B cell (primary cell): Measurements from ENCODE around the gene GINS2. TPM values are rescaled to one million over a fixed set of nuclear protein-coding genes. Genes with fewer than 3 reads are reported as not detected.
A peak's percentile ranks its signal among the peaks of the same experiment; 100 is the strongest.

Source experiments
- ATAC-seq: fragments of 200-7000 bp; cut with Tn5 transposase; one replicate; pipeline ENCODE4 v1.10.0; 2021; ENCODE audit warnings: low read depth, mild to moderate bottlenecking, moderate number of reproducible peaks, moderate library complexity
- CTCF ChIA-PET: fragments of 350-600 bp; sonication (Branson Sonifier 250); formaldehyde crosslinking; loops from one replicate; lab custom pipeline; 2021; ENCODE audit warnings: antibody characterized with exemption, inconsistent platforms; lab: Charles Lee
- POLR2A ChIA-PET: fragments of 350-600 bp; sonication (Branson Sonifier 250); formaldehyde crosslinking; loops from one replicate; lab custom pipeline; 2021; ENCODE audit warnings: antibody characterized with exemption; lab: Charles Lee
- DNase-seq: peaks from one replicate; pipeline ENCODE4 v3.0.0; 2013
- H2AFZ ChIP-seq: 2 replicates; pipeline ENCODE4 v1.6.1; 2012; ENCODE audit warnings: mild to moderate bottlenecking, low read depth, low read length; ENCODE audit not compliant: insufficient read depth, poor library complexity, severe bottlenecking
- H3K27ac ChIP-seq, 2 donors: 1 replicate in 1 of 2; 2 replicates in 1 of 2; pipeline ENCODE4 v1.5.1; 2012 to 2013; ENCODE audit warnings: low read length in 2 of 2, mild to moderate bottlenecking in 2 of 2, moderate library complexity in 1 of 2
- H3K27me3 ChIP-seq, 4 experiments: fragments of 200-600 bp in 1 of 4; sonication (generic) in 1 of 4; replicated peaks in 1 of 4; 1 replicate in 2 of 4; 2 replicates in 2 of 4; pipeline versions ENCODE4 v1.6.1 to v1.7.0; 2013 to 2016; ENCODE audit warnings: low read length in 3 of 4, mild to moderate bottlenecking in 2 of 4, mixed read lengths in 1 of 4, moderate library complexity in 1 of 4; ENCODE audit not compliant: insufficient read depth in 4 of 4, control insufficient read depth in 3 of 4; ENCODE audit errors: control extremely low read depth in 1 of 4
- H3K36me3 ChIP-seq, 2 experiments: replicated peaks in 1 of 2; 1 replicate in 1 of 2; 2 replicates in 1 of 2; pipeline versions ENCODE4 v1.6.1 to v1.7.1; 2013; ENCODE audit warnings: low read length in 1 of 2; ENCODE audit not compliant: insufficient read depth in 2 of 2, control insufficient read depth in 1 of 2; ENCODE audit errors: control extremely low read depth in 1 of 2, extremely low read depth in 1 of 2
- H3K4me1 ChIP-seq, 2 donors: fragments of 200-600 bp in 1 of 2; sonication (generic) in 1 of 2; 1 replicate in 1 of 2; 2 replicates in 1 of 2; pipeline versions ENCODE4 v1.5.1 to v1.6.1; 2013 to 2017; ENCODE audit warnings: low read length in 2 of 2; ENCODE audit not compliant: control insufficient read depth in 2 of 2, insufficient read depth in 2 of 2
- H3K4me2 ChIP-seq: replicated peaks from 2 replicates; pipeline ENCODE3; 2012; ENCODE audit warnings: mild to moderate bottlenecking, low read depth, low read length; ENCODE audit not compliant: poor library complexity, severe bottlenecking
- H3K4me3 ChIP-seq, 5 experiments: fragments of 200-600 bp in 1 of 5; sonication (generic) in 1 of 5; 1 replicate in 3 of 5; 2 replicates in 2 of 5; pipeline versions ENCODE4 v1.5.1 to v1.7.0; 2011 to 2016; ENCODE audit warnings: low read length in 4 of 5, mild to moderate bottlenecking in 4 of 5, low read depth in 2 of 5, control low read depth in 1 of 5, moderate library complexity in 1 of 5; ENCODE audit not compliant: insufficient read depth in 1 of 5; ENCODE audit errors: control extremely low read depth in 1 of 5, extremely low read depth in 1 of 5
- H3K79me2 ChIP-seq: fragments of 200-600 bp; sonication (generic); one replicate; pipeline ENCODE4 v1.6.0; 2016; ENCODE audit warnings: low read length; ENCODE audit not compliant: control insufficient read depth, insufficient read depth
- H3K9ac ChIP-seq: fragments of 200-600 bp; sonication (generic); 2 replicates; pipeline ENCODE4 v1.6.1; 2017; ENCODE audit warnings: mild to moderate bottlenecking, low read length, moderate library complexity
- H3K9me3 ChIP-seq, 3 donors: one replicate each; pipeline versions ENCODE4 v1.6.1 to v1.7.1; 2013; ENCODE audit warnings: low read length in 2 of 3; ENCODE audit not compliant: control insufficient read depth in 2 of 3, insufficient read depth in 1 of 3; ENCODE audit errors: control extremely low read depth in 1 of 3
- H4K20me1 ChIP-seq: 2 replicates; pipeline ENCODE4 v1.6.0; 2012; ENCODE audit warnings: mild to moderate bottlenecking, low read length; ENCODE audit not compliant: insufficient read depth, control insufficient read depth, poor library complexity, severe bottlenecking
- H3K27ac Mint-ChIP-seq: one replicate; pipeline ENCODE4 v1.8.0; 2021; ENCODE audit warnings: mixed read lengths
- H3K27me3 Mint-ChIP-seq: one replicate; pipeline ENCODE4 v1.8.0; 2021; ENCODE audit warnings: mixed read lengths
- H3K4me1 Mint-ChIP-seq: one replicate; pipeline ENCODE4 v1.8.0; 2021; ENCODE audit warnings: mixed read lengths
- H3K4me3 Mint-ChIP-seq: one replicate; pipeline ENCODE4 v1.8.0; 2021; ENCODE audit warnings: mixed read lengths
- H3K9me3 Mint-ChIP-seq: one replicate; pipeline ENCODE4 v1.8.0; 2022; ENCODE audit warnings: mixed read lengths; ENCODE audit not compliant: insufficient read depth
- CTCF ChIP-seq: fragments of 200-600 bp; IDR thresholded peaks from one replicate; pipeline ENCODE4 v1.8.0; 2022; ENCODE audit warnings: antibody characterized with exemption, mild to moderate bottlenecking
- EZH2 ChIP-seq: IDR thresholded peaks from 2 replicates; pipeline ENCODE4 v1.6.1; 2012; ENCODE audit warnings: borderline replicate concordance, low read depth, mild to moderate bottlenecking, moderate library complexity, low read length; ENCODE audit not compliant: insufficient read depth, poor library complexity, severe bottlenecking
- WGBS: methylation state at CpG from one replicate; pipeline ENCODE4 v1.1.5; 2013; ENCODE audit warnings: missing lambda C conversion rate; ENCODE audit not compliant: insufficient coverage; 5-methylcytosine and 5-hydroxymethylcytosine counted together
- intact Hi-C: fragments of 100-400 bp; cut with micrococcal nuclease; formaldehyde crosslinking; loops from one replicate; pipeline ENCODE4 v1.10.0; 2022
- polyA plus RNA-seq: library from polyadenylated mRNA; depleted of rRNA; stranded (reverse); fragments of >200 nt; gene quantifications from 2 replicates; pipeline ENCODE4 v1.2.3, GENCODE V29; 2012
- total RNA-seq, 2 donors: library from RNA; stranded (reverse); fragments of 120-200 nt in 1 of 2; gene quantifications; 1 replicate in 1 of 2; 2 replicates in 1 of 2; pipeline versions ENCODE4 v1.2.3 to v1.2.4, GENCODE V29; 2013 to 2022

Gene GINS2
- total and polyA plus RNA-seq, 2 donors (not counting 1 experiment from before 2014, with no cell fraction given) = 0.52 to 4.2 TPM

GRCh38 chr16:85657267-85657650 is 31.5 kb downstream of the GINS2 start:
- no peak overlapping the region for H2AFZ ChIP-seq
- ChIA-PET CTCF (interaction anchor here (0.9 to 6.7 kb wide), 8 partner anchors 18 to 164 kb away, joined by 3 to 58 read pairs (median 6); no protein-coding TSS in a partner anchor), POLR2A (no interaction called here)
- peaks cover 90% of the 10 kb centered on the region for H4K20me1 ChIP-seq
- no peak overlapping the region for H3K9ac ChIP-seq
- H3K4me3 ChIP-seq = no peak overlapping the region
- H3K79me2 ChIP-seq = peaks cover 24% of the 10 kb centered on the region
- no peaks in the 10 kb centered on the region for H3K27me3 Mint-ChIP-seq
- no peaks in the 10 kb centered on the region for H3K9me3 Mint-ChIP-seq
- WGBS = 95% methylated on average over 14 of the region's 21 CpGs
- H3K27me3 ChIP-seq = no peaks in the 10 kb centered on the region
- H3K4me2 ChIP-seq = no peak overlapping the region
- H3K4me1 ChIP-seq = no peaks in the 10 kb centered on the region
- ATAC-seq (no peak), DNase-seq (no peak)
- H3K27ac ChIP-seq = no peak overlapping the region
- intact Hi-C loops = no loop called here
- peaks cover 0 to 6% (median 0%) of the 10 kb centered on the region in 3 donors for H3K9me3 ChIP-seq
- no peak overlapping the region for H3K4me3 Mint-ChIP-seq
- no peak for TF ChIP-seq EZH2
- no peak for TF ChIP-seq CTCF
- peaks cover 4% of the 10 kb centered on the region for H3K4me1 Mint-ChIP-seq
- H3K27ac Mint-ChIP-seq = no peak overlapping the region
- H3K36me3 ChIP-seq = peaks cover 5 to 73% of the 10 kb centered on the region in 2 experiments

GRCh38 chr16:85656351-85657266 is 32.1 kb downstream of the GINS2 start:
- H3K27ac Mint-ChIP-seq = peak overlapping the region; percentile 50
- intact Hi-C loops = no loop called here
- DNase-seq = no peak
- H3K9me3 Mint-ChIP-seq = no peaks in the 10 kb centered on the region
- no peaks in the 10 kb centered on the region for H3K27me3 Mint-ChIP-seq
- no peak for TF ChIP-seq EZH2
- no peak for TF ChIP-seq CTCF
- ATAC-seq = no peak
- no peak overlapping the region for H3K9ac ChIP-seq
- WGBS = 96% methylated on average over 59 of the region's 59 CpGs
- no peak overlapping the region for H3K27ac ChIP-seq
- H4K20me1 ChIP-seq = peaks cover 90% of the 10 kb centered on the region
- H3K4me1 ChIP-seq = no peaks in the 10 kb centered on the region
- H3K79me2 ChIP-seq = peaks cover 24% of the 10 kb centered on the region
- peaks cover 4% of the 10 kb centered on the region for H3K4me1 Mint-ChIP-seq
- no peak overlapping the region for H2AFZ ChIP-seq
- no peak overlapping the region for H3K4me3 Mint-ChIP-seq
- CTCF ChIA-PET = interaction anchor here (1.0 to 6.7 kb wide), 5 partner anchors 18 to 104 kb away, joined by 4 to 58 read pairs (median 18); no protein-coding TSS in a partner anchor
- H3K27me3 ChIP-seq = no peaks in the 10 kb centered on the region
- no peak overlapping the region for H3K4me2 ChIP-seq
- H3K9me3 ChIP-seq = peaks cover 0 to 6% (median 0%) of the 10 kb centered on the region in 3 donors
- H3K36me3 ChIP-seq = peaks cover 5 to 70% of the 10 kb centered on the region in 2 experiments
- POLR2A ChIA-PET = no interaction called here
- H3K4me3 ChIP-seq = no peak overlapping the region
